GM21576 (cell line): Measurements from ENCODE around the gene AZIN2.
"Not testable (repeated sequence)": the region's sequence is repeated elsewhere in the genome, so short reads cannot be mapped to it uniquely, and the experiment has no call there.

Source experiments
- ATAC-seq: cut with Tn5 transposase; IDR thresholded peaks from one replicate; pipeline ENCODE4 v1.9.1; 2021; ENCODE audit warnings: mild to moderate bottlenecking, moderate library complexity; ENCODE audit not compliant: unreplicated experiment

AZIN2 gene

GRCh38 chr1:33093004-33093403 lies 12.1 kb downstream of the AZIN2 start:
- ATAC-seq: no peak

- ATAC-seq: no peak
These were observed 13.5 kb downstream of the AZIN2 start for GRCh38 chr1:33094486-33094885.

- no peak for ATAC-seq
These were observed 14.1 kb downstream of the AZIN2 start for GRCh38 chr1:33094971-33095604.

GRCh38 chr1:33096363-33097005 lies 15.5 kb downstream of the AZIN2 start:
- no peak for ATAC-seq

- ATAC-seq: no peak
These were observed 16.2 kb downstream of the AZIN2 start for GRCh38 chr1:33097137-33097611.

GRCh38 chr1:33097762-33098161 lies 16.8 kb downstream of the AZIN2 start:
- no peak for ATAC-seq

- no peak for ATAC-seq
These were observed 17.4 kb downstream of the AZIN2 start for GRCh38 chr1:33098371-33098770.

GRCh38 chr1:33099290-33100118 lies 18.6 kb downstream of the AZIN2 start:
- ATAC-seq: no peak

- ATAC-seq: not testable (repeated sequence)
These were observed 19.1 kb downstream of the AZIN2 start for GRCh38 chr1:33100119-33100415.

GRCh38 chr1:33110477-33110876 lies 29.5 kb downstream of the AZIN2 start:
- no peak for ATAC-seq

GRCh38 chr1:33111965-33112364 lies 31.0 kb downstream of the AZIN2 start:
- no peak for ATAC-seq

- ATAC-seq: no peak
These were observed 36.6 kb downstream of the AZIN2 start for GRCh38 chr1:33117440-33118085.

- ATAC-seq: no peak
These were observed 37.3 kb downstream of the AZIN2 start for GRCh38 chr1:33118274-33118673.

GRCh38 chr1:33119050-33119449 lies 38.1 kb downstream of the AZIN2 start:
- no peak for ATAC-seq

- ATAC-seq: no peak
These were observed 38.7 kb downstream of the AZIN2 start for GRCh38 chr1:33119532-33120217.

- no peak for ATAC-seq
These were observed 39.7 kb downstream of the AZIN2 start for GRCh38 chr1:33120436-33121231.

GRCh38 chr1:33121728-33122127 lies 40.8 kb downstream of the AZIN2 start:
- ATAC-seq: no peak

GRCh38 chr1:33122483-33123178 lies 41.7 kb downstream of the AZIN2 start:
- ATAC-seq: no peak

GRCh38 chr1:33123266-33123665 lies 42.3 kb downstream of the AZIN2 start:
- no peak for ATAC-seq
